ENCODE measurements around the gene ASTN2.

The ASTN2 gene

DNA sequence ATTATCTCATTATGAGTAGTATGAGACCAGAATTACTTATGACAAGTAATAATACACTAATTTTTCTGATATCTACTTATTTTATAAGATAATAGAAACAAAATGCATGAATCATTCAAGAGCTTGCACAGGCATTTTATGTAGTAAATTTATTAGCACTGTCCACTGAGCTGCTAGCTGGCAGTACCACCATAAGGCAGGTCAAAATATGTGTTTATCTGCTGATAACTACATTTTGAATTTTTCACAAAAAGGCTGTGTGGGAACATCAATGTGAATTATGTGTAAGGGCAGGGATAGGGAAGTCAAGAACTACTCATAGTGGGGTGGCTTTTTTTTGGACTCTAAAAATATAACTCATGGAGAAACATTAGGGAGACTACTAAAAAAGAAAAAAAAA lies 1011.7 kb downstream of the ASTN2 start:
- no peak for DNase-seq (ENCODE audit: low spot score)
- H2BK12ac ChIP-seq (ENCODE audit: low read length) = no peak overlapping the region
- no peak overlapping the region for H2AFZ ChIP-seq (ENCODE audit: low read length)
- no peak overlapping the region for H3K4me2 ChIP-seq (ENCODE audit: insufficient read depth, low read length, poor library complexity, severe bottlenecking)
- H3K9ac ChIP-seq (ENCODE audit: low read depth, low read length, poor library complexity) = no peak overlapping the region
- H3K27me3 ChIP-seq (ENCODE audit: control insufficient read depth in 3 of 3, insufficient read depth in 3 of 3, low read depth in 1 of 3, low read length in 3 of 3) = no peaks in the 10 kb centered on the region
- H3K4ac ChIP-seq (ENCODE audit: low read length) = no peak overlapping the region
- H2BK5ac ChIP-seq (ENCODE audit: low read length) = no peak overlapping the region
- no peak overlapping the region for H3K27ac ChIP-seq (replicated peaks; ENCODE audit: low read length)
- H2BK120ac ChIP-seq (ENCODE audit: low read depth, low read length) = no peak overlapping the region
- peaks cover 0 to 16% of the 10 kb centered on the region in 2 donors for H3K36me3 ChIP-seq (replicated peaks in 1 of 2; ENCODE audit: control insufficient read depth in 2 of 2, insufficient read depth in 2 of 2, low read length in 2 of 2)
- H3K9me3 ChIP-seq (replicated peaks in 1 of 2; ENCODE audit: control insufficient read depth in 2 of 2, insufficient read depth in 1 of 2, low read depth in 1 of 2, low read length in 2 of 2) = no peaks in the 10 kb centered on the region
- no peaks in the 10 kb centered on the region for H3K4me1 ChIP-seq (ENCODE audit: control insufficient read depth in 2 of 2, insufficient read depth in 1 of 2, low read depth in 1 of 2, low read length in 2 of 2)
- no peaks in the 10 kb centered on the region for H3K79me1 ChIP-seq (ENCODE audit: low read depth, low read length)
- no peak overlapping the region for H2AK5ac ChIP-seq (ENCODE audit: low read depth, low read length)
- no peak overlapping the region for H3K4me3 ChIP-seq (ENCODE audit: low read length in 2 of 2)
- H2BK15ac ChIP-seq (ENCODE audit: low read length) = no peak overlapping the region
- H4K8ac ChIP-seq (ENCODE audit: low read depth, low read length) = no peak overlapping the region
- no peak overlapping the region for H3K23ac ChIP-seq (ENCODE audit: low read depth, low read length, poor library complexity)
- H4K91ac ChIP-seq (ENCODE audit: low read depth, low read length, poor library complexity) = no peak overlapping the region
- no peak overlapping the region for H3K14ac ChIP-seq (ENCODE audit: low read length)
- no peak overlapping the region for H3K18ac ChIP-seq (ENCODE audit: low read length)

DNA sequence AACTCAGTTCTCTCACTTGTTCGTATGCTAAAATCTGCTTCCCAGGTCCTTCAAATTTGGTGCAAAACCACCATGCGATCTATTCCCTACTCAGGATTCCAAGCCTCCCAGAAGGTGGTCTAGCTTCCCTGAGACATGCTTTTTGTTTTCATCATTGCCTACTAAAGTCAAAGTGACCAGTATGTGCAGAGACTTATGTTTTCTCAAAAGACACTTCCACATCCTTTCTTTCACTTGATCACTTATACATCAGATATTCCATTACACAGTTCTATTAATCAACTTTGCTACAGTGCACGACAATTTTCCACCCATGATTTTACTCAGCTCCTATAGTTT lies 1019.2 kb downstream of the ASTN2 start:
- H3K79me1 ChIP-seq (ENCODE audit: low read depth, low read length) = no peaks in the 10 kb centered on the region
- no peak overlapping the region for H3K4ac ChIP-seq (ENCODE audit: low read length)
- DNase-seq (ENCODE audit: low spot score) = no peak
- no peak overlapping the region for H2BK15ac ChIP-seq (ENCODE audit: low read length)
- H3K27me3 ChIP-seq (ENCODE audit: control insufficient read depth in 3 of 3, insufficient read depth in 3 of 3, low read depth in 1 of 3, low read length in 3 of 3) = no peaks in the 10 kb centered on the region
- WGBS, 2 donors (ENCODE audit: extremely low coverage in 2 of 2, insufficient read length in 2 of 2, insufficient replicate concordance in 1 of 2) = no CpG with 5 or more reads among the region's 3 CpGs
- no peak overlapping the region for H2AFZ ChIP-seq (ENCODE audit: low read length)
- no peak overlapping the region for H3K27ac ChIP-seq (replicated peaks; ENCODE audit: low read length)
- no peaks in the 10 kb centered on the region for H3K9me3 ChIP-seq (replicated peaks in 1 of 2; ENCODE audit: control insufficient read depth in 2 of 2, insufficient read depth in 1 of 2, low read depth in 1 of 2, low read length in 2 of 2)
- H2BK120ac ChIP-seq (ENCODE audit: low read depth, low read length) = no peak overlapping the region
- H3K36me3 ChIP-seq (replicated peaks in 1 of 2; ENCODE audit: control insufficient read depth in 2 of 2, insufficient read depth in 2 of 2, low read length in 2 of 2) = peaks cover 0 to 84% of the 10 kb centered on the region in 2 donors
- H3K23ac ChIP-seq (ENCODE audit: low read depth, low read length, poor library complexity) = no peak overlapping the region
- no peak overlapping the region for H3K14ac ChIP-seq (ENCODE audit: low read length)
- H3K4me1 ChIP-seq (ENCODE audit: control insufficient read depth in 2 of 2, insufficient read depth in 1 of 2, low read depth in 1 of 2, low read length in 2 of 2) = no peaks in the 10 kb centered on the region
- H3K9ac ChIP-seq (ENCODE audit: low read depth, low read length, poor library complexity) = no peak overlapping the region
- H3K4me3 ChIP-seq (ENCODE audit: low read length in 2 of 2) = no peak overlapping the region
- H4K8ac ChIP-seq (ENCODE audit: low read depth, low read length) = no peak overlapping the region
- H2AK5ac ChIP-seq (ENCODE audit: low read depth, low read length) = no peak overlapping the region
- no peak overlapping the region for H3K4me2 ChIP-seq (ENCODE audit: insufficient read depth, low read length, poor library complexity, severe bottlenecking)
- no peak overlapping the region for H4K91ac ChIP-seq (ENCODE audit: low read depth, low read length, poor library complexity)
- no peak overlapping the region for H2BK5ac ChIP-seq (ENCODE audit: low read length)
- no peak overlapping the region for H2BK12ac ChIP-seq (ENCODE audit: low read length)
- H3K18ac ChIP-seq (ENCODE audit: low read length) = no peak overlapping the region

DNA sequence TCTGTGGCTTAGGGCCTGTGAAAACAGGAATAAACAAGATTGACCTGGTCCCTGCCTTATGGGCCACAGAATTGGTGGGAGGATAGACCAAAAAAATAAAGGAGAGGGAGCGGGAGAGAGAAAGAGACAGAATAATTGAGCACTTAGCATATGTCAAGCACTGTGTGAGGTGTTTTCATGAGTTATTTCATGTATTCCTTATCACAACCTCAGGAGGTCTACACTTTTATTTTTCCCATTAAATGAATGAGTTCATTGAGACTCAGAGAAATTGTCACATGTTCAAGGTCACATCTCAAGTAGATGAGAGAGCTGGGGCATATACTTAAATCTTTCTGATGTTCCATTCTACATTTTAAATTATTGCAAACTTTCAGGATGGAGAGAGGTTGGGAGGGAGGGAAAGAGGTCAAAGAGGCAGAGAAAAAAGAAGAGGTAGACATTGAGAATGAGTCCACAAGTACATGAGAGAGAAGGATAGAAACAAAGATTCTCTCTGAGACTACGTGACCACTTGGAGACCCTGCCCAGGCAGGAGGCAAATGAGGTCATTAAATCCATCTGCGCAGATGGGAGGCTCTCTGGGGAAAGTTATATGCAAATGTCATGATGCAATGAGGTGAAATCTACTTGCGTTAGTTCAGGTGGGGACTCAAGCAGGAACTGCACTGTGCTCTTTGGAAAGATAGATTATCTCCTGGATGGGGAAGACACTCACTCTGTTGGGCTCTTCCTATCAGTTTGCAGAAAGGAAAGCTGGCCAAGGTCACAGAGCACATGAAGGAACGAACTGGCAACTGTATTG lies 1019.8 kb downstream of the ASTN2 start:
- H3K4me2 ChIP-seq (ENCODE audit: insufficient read depth, low read length, poor library complexity, severe bottlenecking) = no peak overlapping the region
- H4K8ac ChIP-seq (ENCODE audit: low read depth, low read length) = no peak overlapping the region
- DNase-seq (ENCODE audit: low spot score) = no peak
- no peaks in the 10 kb centered on the region for H3K9me3 ChIP-seq (replicated peaks in 1 of 2; ENCODE audit: control insufficient read depth in 2 of 2, insufficient read depth in 1 of 2, low read depth in 1 of 2, low read length in 2 of 2)
- no CpG with 5 or more reads among the region's 5 CpGs for WGBS, 2 donors (ENCODE audit: extremely low coverage in 2 of 2, insufficient read length in 2 of 2, insufficient replicate concordance in 1 of 2)
- H3K4ac ChIP-seq (ENCODE audit: low read length) = no peak overlapping the region
- no peaks in the 10 kb centered on the region for H3K79me1 ChIP-seq (ENCODE audit: low read depth, low read length)
- no peak overlapping the region for H2BK5ac ChIP-seq (ENCODE audit: low read length)
- H3K27me3 ChIP-seq (ENCODE audit: control insufficient read depth in 3 of 3, insufficient read depth in 3 of 3, low read depth in 1 of 3, low read length in 3 of 3) = no peaks in the 10 kb centered on the region
- no peak overlapping the region for H2BK120ac ChIP-seq (ENCODE audit: low read depth, low read length)
- H2BK15ac ChIP-seq (ENCODE audit: low read length) = no peak overlapping the region
- no peaks in the 10 kb centered on the region for H3K4me1 ChIP-seq (ENCODE audit: control insufficient read depth in 2 of 2, insufficient read depth in 1 of 2, low read depth in 1 of 2, low read length in 2 of 2)
- H3K4me3 ChIP-seq (ENCODE audit: low read length in 2 of 2) = no peak overlapping the region
- no peak overlapping the region for H3K27ac ChIP-seq (replicated peaks; ENCODE audit: low read length)
- H3K36me3 ChIP-seq (replicated peaks in 1 of 2; ENCODE audit: control insufficient read depth in 2 of 2, insufficient read depth in 2 of 2, low read length in 2 of 2) = peaks cover 0 to 90% of the 10 kb centered on the region in 2 donors
- H3K23ac ChIP-seq (ENCODE audit: low read depth, low read length, poor library complexity) = no peak overlapping the region
- H2AFZ ChIP-seq (ENCODE audit: low read length) = no peak overlapping the region
- no peak overlapping the region for H2BK12ac ChIP-seq (ENCODE audit: low read length)
- H3K9ac ChIP-seq (ENCODE audit: low read depth, low read length, poor library complexity) = no peak overlapping the region
- no peak overlapping the region for H2AK5ac ChIP-seq (ENCODE audit: low read depth, low read length)
- H4K91ac ChIP-seq (ENCODE audit: low read depth, low read length, poor library complexity) = no peak overlapping the region
- H3K14ac ChIP-seq (ENCODE audit: low read length) = no peak overlapping the region
- H3K18ac ChIP-seq (ENCODE audit: low read length) = no peak overlapping the region

DNA sequence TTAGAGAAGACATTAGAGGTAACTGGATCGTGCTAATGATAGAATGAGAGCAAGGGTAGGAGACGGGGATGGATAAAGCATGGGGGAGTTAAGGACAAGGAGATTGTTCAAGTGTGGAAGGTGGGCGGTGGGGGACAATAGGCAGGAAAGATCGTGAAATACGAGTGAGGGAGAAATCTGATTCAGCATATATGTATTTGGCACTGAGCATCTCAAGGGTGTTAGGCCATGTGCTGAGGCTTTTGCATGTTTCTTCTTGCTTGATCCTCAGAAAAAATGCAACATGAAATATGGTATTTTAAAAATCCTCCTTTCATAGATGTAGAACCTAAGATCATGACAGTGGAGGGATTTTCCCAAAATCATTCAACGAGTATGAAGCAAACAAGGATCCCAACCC lies 1020.8 kb downstream of the ASTN2 start:
- H3K27ac ChIP-seq (replicated peaks; ENCODE audit: low read length) = no peak overlapping the region
- no peaks in the 10 kb centered on the region for H3K79me1 ChIP-seq (ENCODE audit: low read depth, low read length)
- no peak overlapping the region for H2BK15ac ChIP-seq (ENCODE audit: low read length)
- H3K36me3 ChIP-seq (replicated peaks in 1 of 2; ENCODE audit: control insufficient read depth in 2 of 2, insufficient read depth in 2 of 2, low read length in 2 of 2) = peaks cover 0 to 91% of the 10 kb centered on the region in 2 donors
- no peak overlapping the region for H3K23ac ChIP-seq (ENCODE audit: low read depth, low read length, poor library complexity)
- no peaks in the 10 kb centered on the region for H3K4me1 ChIP-seq (ENCODE audit: control insufficient read depth in 2 of 2, insufficient read depth in 1 of 2, low read depth in 1 of 2, low read length in 2 of 2)
- no peak for DNase-seq (ENCODE audit: low spot score)
- no peak overlapping the region for H3K18ac ChIP-seq (ENCODE audit: low read length)
- H2BK120ac ChIP-seq (ENCODE audit: low read depth, low read length) = no peak overlapping the region
- no peaks in the 10 kb centered on the region for H3K9me3 ChIP-seq (replicated peaks in 1 of 2; ENCODE audit: control insufficient read depth in 2 of 2, insufficient read depth in 1 of 2, low read depth in 1 of 2, low read length in 2 of 2)
- no peak overlapping the region for H3K9ac ChIP-seq (ENCODE audit: low read depth, low read length, poor library complexity)
- no peak overlapping the region for H3K4ac ChIP-seq (ENCODE audit: low read length)
- no peak overlapping the region for H3K4me2 ChIP-seq (ENCODE audit: insufficient read depth, low read length, poor library complexity, severe bottlenecking)
- no peak overlapping the region for H3K4me3 ChIP-seq (ENCODE audit: low read length in 2 of 2)
- H4K91ac ChIP-seq (ENCODE audit: low read depth, low read length, poor library complexity) = no peak overlapping the region
- H4K8ac ChIP-seq (ENCODE audit: low read depth, low read length) = no peak overlapping the region
- H3K27me3 ChIP-seq (ENCODE audit: control insufficient read depth in 3 of 3, insufficient read depth in 3 of 3, low read depth in 1 of 3, low read length in 3 of 3) = no peaks in the 10 kb centered on the region
- H2AK5ac ChIP-seq (ENCODE audit: low read depth, low read length) = no peak overlapping the region
- no peak overlapping the region for H2AFZ ChIP-seq (ENCODE audit: low read length)
- WGBS, 2 donors (ENCODE audit: extremely low coverage in 2 of 2, insufficient read length in 2 of 2, insufficient replicate concordance in 1 of 2) = no CpG with 5 or more reads among the region's 6 CpGs
- H2BK5ac ChIP-seq (ENCODE audit: low read length) = no peak overlapping the region
- no peak overlapping the region for H2BK12ac ChIP-seq (ENCODE audit: low read length)
- no peak overlapping the region for H3K14ac ChIP-seq (ENCODE audit: low read length)
